IMR-90 (cell line): ENCODE measurements around the gene TMEM143. TPM values are rescaled to one million over a fixed set of nuclear protein-coding genes. Genes with fewer than 3 reads are reported as not detected.

ENCODE experiments used
- ATAC-seq: fragments of 200-7000 bp; cut with Tn5 transposase; 2 replicates; pipeline ENCODE4 v1.9.1; 2020; ENCODE audit warnings: low read depth, mild to moderate bottlenecking, moderate library complexity
- BruUV-seq: library from RNA; stranded (reverse); fragments of 400-500 nt; replicated peaks from 2 replicates; lab custom pipeline; 2021; lab: Mats Ljungman, UMichigan
- CTCF ChIA-PET: fragments of 300-600 bp; formaldehyde crosslinking; extraction: SDS; loops from one replicate; lab custom pipeline; 2021; ENCODE audit warnings: antibody characterized with exemption; lab: Yijun Ruan, JAX
- POLR2A ChIA-PET: fragments of 300-600 bp; sonication (Branson Sonifier 250); formaldehyde crosslinking; loops from one replicate; lab custom pipeline; 2022; ENCODE audit warnings: antibody characterized with exemption; ENCODE audit not compliant: unreplicated experiment; lab: Charles Lee
- DNase-seq: peaks from one replicate; pipeline ENCODE4 v3.0.0; 2013
- H2AFZ ChIP-seq: replicated peaks from 2 replicates; pipeline ENCODE3; 2013; ENCODE audit warnings: low read length, mild to moderate bottlenecking; ENCODE audit not compliant: poor library complexity
- H2AK5ac ChIP-seq: 2 replicates; pipeline ENCODE4 v1.6.1; 2013; ENCODE audit warnings: low read depth, low read length, inconsistent platforms
- H2AK9ac ChIP-seq: replicated peaks from 2 replicates; pipeline ENCODE3; 2013; ENCODE audit warnings: mild to moderate bottlenecking, low read depth, low read length, moderate library complexity; ENCODE audit not compliant: poor library complexity
- H2BK120ac ChIP-seq: 2 replicates; pipeline ENCODE4 v1.6.1; 2013; ENCODE audit warnings: low read depth, low read length, inconsistent platforms
- H2BK15ac ChIP-seq: 3 replicates; pipeline ENCODE4 v1.6.1; 2013; ENCODE audit warnings: low read depth, low read length, inconsistent platforms
- H2BK20ac ChIP-seq: 2 replicates; pipeline ENCODE4 v1.6.1; 2013; ENCODE audit warnings: low read depth, mild to moderate bottlenecking, inconsistent platforms, low read length, moderate library complexity
- H2BK5ac ChIP-seq: 2 replicates; pipeline ENCODE4 v1.6.1; 2013; ENCODE audit warnings: mild to moderate bottlenecking, low read depth, low read length, inconsistent platforms; ENCODE audit not compliant: poor library complexity, severe bottlenecking
- H3K14ac ChIP-seq: replicated peaks from 2 replicates; pipeline ENCODE4 v1.6.1; 2013; ENCODE audit warnings: low read depth, low read length, inconsistent platforms
- H3K18ac ChIP-seq: 2 replicates; pipeline ENCODE4 v1.6.1; 2013; ENCODE audit warnings: low read depth, low read length, control low read depth
- H3K23ac ChIP-seq: 2 replicates; pipeline ENCODE4 v1.6.1; 2013; ENCODE audit warnings: low read depth, low read length, inconsistent platforms
- H3K27ac ChIP-seq: 2 replicates; pipeline ENCODE4 v1.5.1; 2013; ENCODE audit warnings: mild to moderate bottlenecking, control low read depth, low read length; ENCODE audit not compliant: insufficient read depth
- H3K27me3 ChIP-seq: 2 replicates; pipeline ENCODE4 v1.6.1; 2013; ENCODE audit warnings: low read length; ENCODE audit not compliant: control insufficient read depth, insufficient read depth
- H3K36me3 ChIP-seq: 2 replicates; pipeline ENCODE4 v1.6.1; 2013; ENCODE audit warnings: low read length, mixed read lengths; ENCODE audit not compliant: control insufficient read depth, insufficient read depth
- H3K4ac ChIP-seq: 2 replicates; pipeline ENCODE4 v1.6.1; 2013; ENCODE audit warnings: low read depth, low read length, inconsistent platforms
- H3K4me1 ChIP-seq: 2 replicates; pipeline ENCODE4 v1.6.1; 2013; ENCODE audit warnings: low read length, mixed read lengths; ENCODE audit not compliant: control insufficient read depth, insufficient read depth
- H3K4me2 ChIP-seq: 2 replicates; pipeline ENCODE4 v1.6.1; 2013; ENCODE audit warnings: low read depth, mild to moderate bottlenecking, control low read depth, low read length, moderate library complexity
- H3K4me3 ChIP-seq: 2 replicates; pipeline ENCODE4 v1.5.1; 2013; ENCODE audit warnings: low read depth, mild to moderate bottlenecking, control low read depth, low read length, moderate library complexity; ENCODE audit not compliant: insufficient read depth
- H3K56ac ChIP-seq: 2 replicates; pipeline ENCODE4 v1.6.1; 2013; ENCODE audit warnings: low read length, inconsistent platforms; ENCODE audit not compliant: insufficient read depth; ENCODE audit errors: extremely low read depth
- H3K79me1 ChIP-seq, 2 experiments: 2 replicates each; pipeline ENCODE4 v1.6.1; 2013; ENCODE audit warnings: low read length in 2 of 2, inconsistent platforms in 1 of 2, low read depth in 1 of 2
- H3K9ac ChIP-seq: 2 replicates; pipeline ENCODE4 v1.6.1; 2013; ENCODE audit warnings: low read depth, low read length, control low read depth
- H3K9me1 ChIP-seq: 2 replicates; pipeline ENCODE4 v1.6.1; 2013; ENCODE audit warnings: low read length, inconsistent platforms; ENCODE audit not compliant: insufficient read depth
- H3K9me3 ChIP-seq: 2 replicates; pipeline ENCODE4 v1.6.1; 2013; ENCODE audit warnings: low read length; ENCODE audit not compliant: control insufficient read depth, insufficient read depth
- H4K20me1 ChIP-seq: 2 replicates; pipeline ENCODE4 v1.6.1; 2013; ENCODE audit warnings: low read length, inconsistent platforms; ENCODE audit not compliant: insufficient read depth
- H4K5ac ChIP-seq: 2 replicates; pipeline ENCODE4 v1.6.1; 2013; ENCODE audit warnings: mild to moderate bottlenecking, low read depth, low read length, control low read depth
- H4K8ac ChIP-seq, 2 experiments: 2 replicates each; pipeline ENCODE4 v1.6.1; 2013; ENCODE audit warnings: low read depth in 2 of 2, low read length in 2 of 2, control low read depth in 1 of 2, inconsistent platforms in 1 of 2
- H4K91ac ChIP-seq: 2 replicates; pipeline ENCODE4 v1.6.1; 2013; ENCODE audit warnings: low read depth, low read length, inconsistent platforms; ENCODE audit not compliant: insufficient read depth
- FOS ChIP-seq: fragments of 150-350 bp; IDR thresholded peaks from 2 replicates; pipeline ENCODE4 v1.6.1; 2016; ENCODE audit warnings: low read depth, low read length
- NFE2L2 ChIP-seq: fragments of 150-350 bp; IDR thresholded peaks from 2 replicates; pipeline ENCODE4 v1.6.1; 2016; ENCODE audit warnings: low read depth, mild to moderate bottlenecking, low read length
- POLR2A ChIP-seq: IDR thresholded peaks from 2 replicates; pipeline ENCODE4 v1.6.1; 2012; ENCODE audit warnings: mild to moderate bottlenecking, low read depth, low read length
- RAD21 ChIP-seq: IDR thresholded peaks from 2 replicates; pipeline ENCODE4 v1.6.1; 2012; ENCODE audit warnings: low read length, improper control_type of control experiment
- RCOR1 ChIP-seq: IDR thresholded peaks from 2 replicates; pipeline ENCODE4 v1.6.1; 2012; ENCODE audit warnings: mild to moderate bottlenecking, low read length, improper control_type of control experiment; ENCODE audit not compliant: insufficient replicate concordance
- RFX5 ChIP-seq: IDR thresholded peaks from 2 replicates; pipeline ENCODE4 v1.8.0; 2012; ENCODE audit warnings: low read depth, mild to moderate bottlenecking, low read length, moderate library complexity
- USF2 ChIP-seq: fragments of 150-350 bp; IDR thresholded peaks from 2 replicates; pipeline ENCODE4 v1.6.1; 2017; ENCODE audit warnings: mild to moderate bottlenecking, antibody characterized with exemption, low read length, low read depth
- WGBS, 2 experiments: methylation state at CpG; one replicate each; pipeline versions ENCODE4 v1.1.5 to v1.1.7; 2013; ENCODE audit warnings: missing lambda C conversion rate in 2 of 2; ENCODE audit not compliant: insufficient read length in 1 of 2; ENCODE audit errors: extremely low coverage in 2 of 2; 5-methylcytosine and 5-hydroxymethylcytosine counted together
- dilution Hi-C: fragments of 300-500 bp; cut with HindIII; formaldehyde crosslinking; loops from one replicate; pipeline ENCODE4 v1.14.3; 2018; ENCODE audit warnings: low sequenced_read_pairs; ENCODE audit not compliant: unreplicated experiment
- in situ Hi-C: fragments of 300-500 bp; cut with MboI; formaldehyde crosslinking; loops from 3 replicates; pipeline ENCODE4 v1.14.3; 2019; ENCODE audit warnings: low sequenced_read_pairs, inconsistent platforms, mixed read lengths
- intact Hi-C: fragments of 100-400 bp; cut with micrococcal nuclease; formaldehyde crosslinking; loops from 2 replicates; pipeline ENCODE4 v1.10.0; 2022
- polyA plus RNA-seq, 3 experiments: library from polyadenylated mRNA; depleted of rRNA; stranded (reverse); fragments of >200 nt; gene quantifications; 2 replicates each; pipeline ENCODE4 v1.2.3, GENCODE V29; 2012; ENCODE audit warnings: low replicate concordance in 1 of 3
- total RNA-seq: library from RNA; depleted of rRNA; stranded (reverse); fragments of >200 nt; gene quantifications from 2 replicates; pipeline ENCODE4 v1.2.3, GENCODE V29; 2012

The TMEM143 gene
- total and polyA plus RNA-seq, 2 of the 4 experiments (the other 2 are of a cell fraction), result 1.3 to 7.6 TPM

GRCh38 chr19:48338802-48339503 lies 24.8 kb downstream of the TMEM143 start (continued):
- TF ChIP-seq RFX5, result no peak
- TF ChIP-seq NFE2L2, result no peak
- TF ChIP-seq POLR2A, result no peak

- Histone ChIP-seq H3K27ac (no peak overlapping the region), H2BK15ac (no peak overlapping the region), H3K9me1 (peaks cover 7% of the 10 kb centered on the region), H3K9me3 (no peaks in the 10 kb centered on the region), H2AFZ (no peak overlapping the region), H3K4ac (no peak overlapping the region), H3K18ac (no peak overlapping the region), H2AK5ac (no peak overlapping the region), H4K5ac (no peak overlapping the region), H3K4me3 (no peak overlapping the region), H2BK20ac (no peak overlapping the region), H4K91ac (no peak overlapping the region), H3K4me2 (no peak overlapping the region), H2AK9ac (no peak overlapping the region), H3K56ac (no peak overlapping the region), H3K36me3 (no peaks in the 10 kb centered on the region), H3K27me3 (no peaks in the 10 kb centered on the region), H3K9ac (no peak overlapping the region), H2BK120ac (no peak overlapping the region), H3K14ac (no peak overlapping the region), H3K4me1 (peaks cover 4% of the 10 kb centered on the region), H4K20me1 (no peaks in the 10 kb centered on the region), H3K79me1 (no peaks in the 10 kb centered on the region), H2BK5ac (no peak overlapping the region), H4K8ac (no peak overlapping the region), H3K23ac (no peak overlapping the region)
- TF ChIP-seq USF2 (no peak), FOS (no peak), RAD21 (no peak), RCOR1 (no peak)
- ChIA-PET POLR2A (no interaction called here), CTCF (no interaction called here)
- intact Hi-C loops, result no loop called here
- DNase-seq (no peak), ATAC-seq (no peak)
- no TSS peak for BruUV-seq
- 91% methylated on average over 10 of the region's 14 CpGs; no CpG with 5 or more reads in 1 of the 2 experiments for WGBS, 2 experiments
- dilution Hi-C loops, result no loop called here
- in situ Hi-C loops, result no loop called here
Observed at GRCh38 chr19:48338253-48338755, 25.4 kb downstream of the TMEM143 start.
